ENCODE data around the gene A2ML1.

A2ML1 gene

DNA sequence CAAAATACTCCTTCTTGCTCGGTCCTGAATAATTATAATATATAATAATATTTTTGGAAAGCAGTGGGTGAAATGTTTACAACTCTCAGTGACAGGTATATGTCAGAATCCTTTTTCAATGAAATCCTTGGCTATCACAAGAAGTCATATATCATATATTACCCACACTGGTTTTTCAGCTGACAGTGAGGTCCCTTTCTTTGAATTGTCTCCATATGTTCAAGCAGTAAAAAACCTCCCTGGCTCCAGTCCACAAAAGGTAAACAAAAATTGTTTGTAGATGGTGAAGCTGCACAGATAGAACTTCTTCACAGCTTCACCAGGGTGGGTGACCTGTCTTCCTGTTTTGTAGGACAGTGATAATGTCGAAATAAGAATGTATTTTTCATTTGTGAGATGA, 44.0 kb downstream of the A2ML1 start:
- DNase-seq (ENCODE audit: low spot score) = no peak
- no peak for TF ChIP-seq CTCF (IDR thresholded peaks at IDR 0.05)
- Histone ChIP-seq H3K27ac (no peak overlapping the region), H3K4me3 (no peak overlapping the region)

GRCh38 chr12:8867009-8867408, 44.6 kb downstream of the A2ML1 start:
- Histone ChIP-seq H3K4me3 (no peak overlapping the region), H3K27ac (no peak overlapping the region)
- no peak for DNase-seq (ENCODE audit: low spot score)
- TF ChIP-seq CTCF (IDR thresholded peaks at IDR 0.05) = no peak

DNA sequence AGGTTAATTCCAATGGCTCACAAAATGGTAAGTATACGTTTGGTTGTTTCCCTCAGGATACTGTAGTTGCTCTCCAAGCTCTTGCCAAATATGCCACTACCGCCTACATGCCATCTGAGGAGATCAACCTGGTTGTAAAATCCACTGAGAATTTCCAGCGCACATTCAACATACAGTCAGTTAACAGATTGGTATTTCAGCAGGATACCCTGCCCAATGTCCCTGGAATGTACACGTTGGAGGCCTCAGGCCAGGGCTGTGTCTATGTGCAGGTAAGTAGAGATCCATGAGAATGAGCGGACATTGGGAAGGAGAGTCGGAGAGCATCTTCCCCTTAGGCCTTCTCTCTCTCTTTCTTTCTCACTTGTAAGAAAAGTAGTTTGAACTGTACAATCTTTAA, 45.4 kb downstream of the A2ML1 start:
- H3K27ac ChIP-seq = no peak overlapping the region
- TF ChIP-seq CTCF (IDR thresholded peaks at IDR 0.05) = no peak
- no peak for DNase-seq (ENCODE audit: low spot score)
- H3K4me3 ChIP-seq = no peak overlapping the region

- Histone ChIP-seq H3K4me3 (no peak overlapping the region), H3K27ac (no peak overlapping the region)
- no peak for DNase-seq (ENCODE audit: low spot score)
- no peak for TF ChIP-seq CTCF (IDR thresholded peaks at IDR 0.05)
These were observed 48.2 kb downstream of the A2ML1 start for GRCh38 chr12:8870586-8870985.

- H3K4me3 ChIP-seq = no peak overlapping the region
- no peak for TF ChIP-seq CTCF (IDR thresholded peaks at IDR 0.05)
- DNase-seq (ENCODE audit: low spot score) = no peak
- H3K27ac ChIP-seq = no peak overlapping the region
These were observed 48.6 kb downstream of the A2ML1 start for GRCh38 chr12:8871068-8871467.

GRCh38 chr12:8876887-8877286, 54.5 kb downstream of the A2ML1 start:
- no peak for TF ChIP-seq CTCF (IDR thresholded peaks at IDR 0.05)
- Histone ChIP-seq H3K27ac (no peak overlapping the region), H3K4me3 (no peak overlapping the region)
- no peak for DNase-seq (ENCODE audit: low spot score)

DNA sequence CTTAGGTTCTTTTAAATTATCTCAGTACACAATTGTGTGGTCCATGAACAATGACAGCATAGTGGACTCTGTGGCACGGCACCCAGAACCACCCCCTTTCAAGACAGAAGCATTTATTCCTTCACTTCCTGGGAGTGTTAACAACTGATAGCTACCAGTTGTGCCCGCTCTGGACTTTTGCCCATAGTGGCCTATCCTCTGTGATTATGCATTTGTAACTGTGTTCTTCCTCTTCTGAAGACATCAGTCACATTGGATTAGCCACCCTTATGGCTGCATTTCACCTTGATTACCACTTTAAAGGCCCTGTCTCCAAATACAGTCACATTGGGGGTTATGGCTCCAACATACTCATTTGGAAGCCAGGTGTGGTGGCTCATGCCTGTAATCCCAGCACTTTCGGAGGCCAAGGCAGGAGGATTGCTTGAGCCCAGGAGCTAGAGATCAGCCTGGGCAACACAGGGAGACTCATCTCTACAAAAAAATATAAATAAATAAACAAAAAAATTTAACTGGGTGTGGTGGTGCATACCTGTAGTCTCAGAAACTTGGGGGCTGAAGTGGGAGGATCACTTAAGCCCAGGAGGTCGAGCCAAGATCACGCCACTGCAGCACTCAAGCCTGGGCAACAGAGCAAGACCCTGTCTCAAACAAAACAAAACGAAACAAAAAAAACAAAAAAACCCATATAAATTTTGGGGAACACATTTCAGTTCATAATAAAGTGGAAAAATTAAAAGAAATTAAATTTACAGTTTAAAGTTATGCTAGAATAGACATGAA, 64.3 kb downstream of the A2ML1 start:
- H3K27ac ChIP-seq = no peak overlapping the region
- H3K4me3 ChIP-seq = no peak overlapping the region
- no peak for DNase-seq (ENCODE audit: low spot score)
- no peak for TF ChIP-seq CTCF (IDR thresholded peaks at IDR 0.05)
